ENCODE data around the gene KRTAP2-4. TPM values are rescaled to one million over a fixed set of nuclear protein-coding genes. Genes with fewer than 3 reads are reported as not detected.
"Not testable (repeated sequence)": the region's sequence is repeated elsewhere in the genome, so short reads cannot be mapped to it uniquely, and the experiment has no call there.

KRTAP2-4 gene
- total RNA-seq, 2 donors from 2014 or later, result not detected

DNA sequence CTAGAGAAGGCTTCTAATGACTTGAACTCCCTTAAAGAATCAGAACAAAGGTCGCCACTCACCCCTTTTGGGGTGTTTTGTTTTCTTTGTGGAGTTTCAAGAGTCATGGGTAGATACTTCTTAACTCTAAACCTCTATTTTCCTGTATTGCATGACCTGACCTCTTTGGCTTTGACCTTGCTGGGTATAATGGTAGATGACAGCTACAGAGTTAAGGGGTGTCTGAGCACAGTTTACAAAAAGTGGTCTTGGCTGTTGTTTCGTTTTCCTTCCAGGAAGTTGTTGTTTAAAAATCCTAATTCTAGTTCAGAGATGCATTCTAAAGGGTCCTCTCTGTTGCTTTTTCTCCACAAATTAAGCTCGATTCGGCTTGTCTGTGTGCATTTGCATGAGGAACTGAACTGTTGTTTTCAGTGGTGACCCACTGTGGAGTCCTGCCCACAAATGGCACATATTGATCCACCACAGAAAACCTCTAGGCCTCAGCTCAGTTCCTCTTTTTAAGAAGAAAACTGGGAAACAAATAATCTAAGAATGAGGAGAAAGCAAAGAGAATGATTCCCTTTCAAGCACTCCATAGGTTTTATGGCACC is 23.2 kb upstream of the KRTAP2-4 start:
- H3K4me3 Mint-ChIP-seq; H3K36me3 Mint-ChIP-seq; H3K9me3 Mint-ChIP-seq; H3K27ac Mint-ChIP-seq; ATAC-seq; H3K4me1 Mint-ChIP-seq (ENCODE audit: low read depth in 2 of 2); DNase-seq (ENCODE audit: low spot score): not testable (repeated sequence)
- peaks cover 13 to 25% of the 10 kb centered on the region in 2 donors for H3K27me3 Mint-ChIP-seq

DNA sequence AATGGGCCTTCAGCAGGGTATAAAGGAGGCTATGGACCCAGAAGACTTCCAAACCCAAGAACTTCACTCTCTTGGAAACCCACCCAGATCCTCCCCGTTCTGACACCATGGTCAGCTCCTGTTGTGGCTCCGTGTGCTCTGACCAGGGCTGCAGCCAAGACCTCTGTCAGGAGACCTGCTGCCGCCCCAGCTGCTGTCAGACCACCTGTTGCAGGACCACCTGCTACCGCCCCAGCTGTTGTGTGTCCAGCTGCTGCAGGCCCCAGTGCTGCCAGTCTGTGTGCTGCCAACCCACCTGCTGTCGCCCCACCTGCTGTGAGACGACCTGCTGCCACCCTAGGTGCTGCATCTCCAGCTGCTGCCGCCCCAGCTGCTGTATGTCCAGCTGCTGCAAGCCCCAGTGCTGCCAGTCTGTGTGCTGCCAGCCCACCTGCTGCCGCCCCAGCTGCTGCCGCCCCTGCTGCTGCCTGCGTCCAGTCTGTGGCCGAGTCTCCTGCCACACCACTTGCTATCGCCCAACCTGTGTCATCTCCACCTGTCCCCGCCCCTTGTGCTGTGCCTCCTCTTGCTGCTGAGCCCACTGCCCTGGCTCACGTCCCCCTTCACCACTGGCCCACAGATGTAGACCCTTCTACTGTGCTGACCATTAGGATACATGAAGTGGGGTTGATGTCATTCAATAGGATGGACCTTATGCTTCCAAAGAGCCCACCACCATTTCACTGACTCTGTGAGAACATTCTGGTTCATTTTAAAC is 18.6 kb upstream of the KRTAP2-4 start, which contains the start of gene KRTAP4-7:
KRTAP4-7 (plus strand) TSS at position 51 of the 757 bp plus-strand sequence; CDS start at position 108, 57 bp downstream.
- H3K36me3 Mint-ChIP-seq; ATAC-seq; H3K4me3 Mint-ChIP-seq; H3K27ac Mint-ChIP-seq; DNase-seq (ENCODE audit: low spot score); H3K4me1 Mint-ChIP-seq (ENCODE audit: low read depth in 2 of 2); H3K9me3 Mint-ChIP-seq: not testable (repeated sequence)
- peaks cover 17 to 28% of the 10 kb centered on the region in 2 donors for H3K27me3 Mint-ChIP-seq

DNA sequence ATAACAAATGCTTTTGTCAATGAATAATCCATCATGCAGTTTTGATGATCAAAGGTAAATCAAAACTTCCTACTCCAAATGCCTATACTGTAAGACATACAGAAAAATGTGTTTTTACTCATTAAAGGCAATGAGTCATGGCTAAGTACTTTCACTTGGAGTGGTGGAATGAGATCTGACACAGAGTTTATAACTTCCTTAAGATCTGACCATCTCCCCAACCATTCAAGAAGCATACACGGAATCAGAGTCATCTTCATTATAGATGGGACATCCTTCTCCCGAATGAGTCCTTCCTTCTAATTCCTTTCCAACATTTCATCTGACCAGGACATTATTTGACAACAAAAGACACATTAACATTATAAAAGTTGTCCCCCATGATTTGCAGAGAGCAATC is 17.7 kb upstream of the KRTAP2-4 start:
- peaks cover 11 to 22% of the 10 kb centered on the region in 2 donors for H3K27me3 Mint-ChIP-seq
- not testable (repeated sequence) for DNase-seq (ENCODE audit: low spot score); H3K9me3 Mint-ChIP-seq; H3K4me3 Mint-ChIP-seq; H3K27ac Mint-ChIP-seq; H3K36me3 Mint-ChIP-seq; ATAC-seq; H3K4me1 Mint-ChIP-seq (ENCODE audit: low read depth in 2 of 2)

DNA sequence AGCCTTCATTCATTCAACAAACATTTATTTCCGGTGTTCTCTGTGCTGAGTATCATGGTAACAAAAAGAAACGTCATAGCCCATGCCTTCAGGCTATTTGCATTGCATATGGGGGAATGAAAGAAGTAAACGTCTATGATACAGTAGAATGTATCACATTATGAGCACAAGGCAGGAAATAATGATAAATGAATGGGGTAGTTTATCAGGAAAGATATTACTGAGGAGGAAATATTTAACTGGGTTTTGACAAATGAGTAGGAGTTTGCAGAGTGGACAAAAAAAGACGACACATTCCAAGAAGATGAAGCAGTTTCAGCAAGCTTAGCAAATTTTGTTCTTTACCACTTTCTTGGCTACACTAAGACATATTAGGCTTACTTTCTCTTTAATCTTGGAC is 16.9 kb upstream of the KRTAP2-4 start:
- Mint-ChIP-seq H3K4me3 (no peak overlapping the region), H3K36me3 (no peaks in the 10 kb centered on the region), H3K27ac (no peak overlapping the region), H3K4me1 (ENCODE audit: low read depth in 2 of 2) (no peaks in the 10 kb centered on the region), H3K27me3 (peaks cover 16 to 21% of the 10 kb centered on the region in 2 donors), H3K9me3 (no peaks in the 10 kb centered on the region)
- DNase-seq (ENCODE audit: low spot score) (no peak), ATAC-seq (no peak)

DNA sequence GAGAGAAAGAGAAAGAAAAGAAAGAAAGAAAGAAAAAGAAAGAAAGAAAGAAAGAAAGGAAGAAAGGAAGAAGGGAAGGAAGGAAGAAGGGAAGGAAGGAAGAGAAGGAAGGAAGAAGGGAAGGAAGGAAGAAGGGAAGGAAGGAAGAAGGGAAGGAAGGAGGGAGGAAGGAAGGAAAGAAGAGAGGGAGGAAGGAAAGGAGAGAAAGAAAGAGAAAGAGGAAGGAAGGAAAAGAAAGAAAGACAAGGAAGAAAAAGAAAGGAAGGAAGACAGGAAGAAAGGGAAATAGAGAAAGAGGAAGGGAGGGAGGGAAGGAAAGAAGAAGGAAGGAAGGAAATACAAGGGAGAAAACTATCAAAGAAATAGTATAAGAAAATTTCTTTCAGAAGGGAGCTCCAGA is 11.1 kb upstream of the KRTAP2-4 start:
- H3K27ac Mint-ChIP-seq, result no peak overlapping the region
- no peak for DNase-seq (ENCODE audit: low spot score)
- H3K27me3 Mint-ChIP-seq, result peaks cover 30 to 38% of the 10 kb centered on the region in 2 donors
- H3K9me3 Mint-ChIP-seq, result no peaks in the 10 kb centered on the region
- no peaks in the 10 kb centered on the region for H3K36me3 Mint-ChIP-seq
- H3K4me3 Mint-ChIP-seq, result no peak overlapping the region
- no peaks in the 10 kb centered on the region for H3K4me1 Mint-ChIP-seq (ENCODE audit: low read depth in 2 of 2)
- no peak for ATAC-seq

DNA sequence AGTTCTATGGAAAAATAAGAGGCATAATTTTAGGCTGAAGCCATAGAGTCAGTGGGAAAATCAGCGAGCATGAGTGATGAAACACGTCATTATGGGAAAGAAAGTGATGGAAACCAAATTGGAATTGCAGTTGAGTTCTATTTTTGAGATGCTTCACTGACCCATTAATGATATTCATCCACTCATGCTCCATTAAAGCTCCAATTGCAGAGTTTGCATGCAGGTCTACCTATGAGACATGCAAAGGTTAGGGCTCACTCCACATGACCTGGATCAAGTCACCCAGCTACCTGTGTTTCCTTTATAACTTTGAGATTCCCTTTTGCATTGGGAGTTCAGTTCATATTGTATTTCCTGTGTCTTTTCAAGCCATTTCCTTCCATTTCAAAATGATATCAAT is 8.0 kb upstream of the KRTAP2-4 start:
- peaks cover 24 to 27% of the 10 kb centered on the region in 2 donors for H3K27me3 Mint-ChIP-seq
- no peaks in the 10 kb centered on the region for H3K4me1 Mint-ChIP-seq (ENCODE audit: low read depth in 2 of 2)

DNA sequence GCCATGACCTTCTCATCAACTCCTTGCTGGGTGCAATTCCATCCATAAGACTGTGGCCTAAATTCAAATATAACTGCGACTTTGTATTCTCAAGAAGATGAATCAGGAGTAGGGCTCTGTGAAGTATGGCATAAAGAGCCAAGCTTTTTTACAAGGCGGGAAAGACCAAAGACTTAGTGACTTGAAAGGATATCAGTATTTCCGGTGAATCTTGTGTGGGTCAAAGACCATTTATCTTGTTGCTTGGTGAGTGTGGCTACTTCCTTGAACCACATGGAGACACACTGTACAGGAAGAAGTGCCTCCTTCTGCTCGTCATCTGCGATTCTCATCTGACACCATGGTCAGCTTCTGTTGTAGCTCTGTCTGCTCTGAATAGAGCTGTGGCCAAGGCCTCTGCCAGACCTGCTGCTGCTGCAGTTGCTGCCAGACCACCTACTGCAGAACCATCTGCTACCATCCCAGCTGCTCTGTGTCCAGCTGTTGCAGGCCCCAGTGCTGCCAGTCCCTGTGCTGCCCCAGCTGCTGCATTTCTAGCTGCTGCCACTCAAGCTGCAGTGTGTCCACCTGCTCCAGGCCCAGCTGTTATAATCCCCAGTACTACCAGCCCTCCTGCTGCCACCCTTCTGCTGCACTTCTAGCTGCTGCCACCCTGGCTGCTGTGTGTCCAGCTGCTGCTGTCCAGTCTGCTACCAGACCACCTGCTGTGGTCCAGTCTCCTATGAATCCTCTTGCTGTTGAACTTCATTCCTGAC is 6.1 kb upstream of the KRTAP2-4 start:
- no peaks in the 10 kb centered on the region for H3K9me3 Mint-ChIP-seq
- H3K4me3 Mint-ChIP-seq, result no peak overlapping the region
- H3K4me1 Mint-ChIP-seq (ENCODE audit: low read depth in 2 of 2), result no peaks in the 10 kb centered on the region
- H3K27me3 Mint-ChIP-seq, result peaks cover 15 to 20% of the 10 kb centered on the region in 2 donors
- peak in 1 of 2 donors; percentile 45 for ATAC-seq
- H3K36me3 Mint-ChIP-seq, result no peaks in the 10 kb centered on the region
- DNase-seq (ENCODE audit: low spot score), result no peak
- H3K27ac Mint-ChIP-seq, result no peak overlapping the region

More for the DNA sequence above, 8.0 kb upstream of the KRTAP2-4 start:
- Mint-ChIP-seq H3K4me3 (no peak overlapping the region), H3K27ac (no peak overlapping the region), H3K9me3 (no peaks in the 10 kb centered on the region), H3K36me3 (no peaks in the 10 kb centered on the region)
- DNase-seq (ENCODE audit: low spot score) (no peak), ATAC-seq (no peak)

DNA sequence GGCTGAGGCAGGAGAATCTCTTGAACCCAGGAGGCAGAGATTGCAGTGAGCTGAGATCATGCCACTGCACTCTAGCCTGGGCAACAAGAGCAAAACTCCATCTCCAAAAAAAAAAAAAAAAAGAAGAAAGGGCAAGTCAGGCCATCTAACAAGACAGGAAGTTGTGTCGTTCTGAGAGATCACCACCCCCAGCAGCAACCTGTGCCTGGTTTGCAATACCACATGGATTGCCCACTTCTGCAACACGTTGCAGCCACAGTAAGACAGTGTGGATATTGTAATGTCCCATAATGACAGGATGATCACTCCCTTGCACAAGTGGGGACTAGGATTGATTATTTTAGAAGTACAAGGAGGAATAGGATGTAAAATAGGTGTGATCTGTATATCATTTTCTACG is 3.4 kb upstream of the KRTAP2-4 start:
- H3K27me3 Mint-ChIP-seq, result peaks cover 4 to 11% of the 10 kb centered on the region in 2 donors
- no peaks in the 10 kb centered on the region for H3K4me1 Mint-ChIP-seq (ENCODE audit: low read depth in 2 of 2)
- H3K9me3 Mint-ChIP-seq, result no peaks in the 10 kb centered on the region
- DNase-seq (ENCODE audit: low spot score) (no peak), ATAC-seq (no peak)
- no peak overlapping the region for H3K27ac Mint-ChIP-seq
- no peaks in the 10 kb centered on the region for H3K36me3 Mint-ChIP-seq
- no peak overlapping the region for H3K4me3 Mint-ChIP-seq

DNA sequence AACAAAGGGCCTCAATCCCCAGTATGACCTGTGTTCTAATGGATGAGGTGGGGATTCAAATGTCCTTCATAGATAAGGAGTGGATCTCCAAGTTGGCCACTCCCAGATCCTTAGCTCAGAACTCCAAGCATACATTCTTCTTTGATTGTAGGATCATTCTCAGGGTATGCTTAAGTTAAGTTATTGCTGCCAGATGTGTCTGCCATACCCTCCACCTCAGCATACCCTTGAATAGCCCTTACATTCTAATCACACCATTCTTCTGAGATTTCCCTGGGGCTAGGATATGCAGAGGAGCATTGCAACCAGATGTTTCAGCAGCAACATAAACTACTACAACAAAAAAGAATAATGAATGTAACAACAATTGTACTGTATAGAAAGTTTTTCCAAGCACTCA is 1.6 kb upstream of the KRTAP2-4 start:
- Mint-ChIP-seq H3K4me1 (ENCODE audit: low read depth in 2 of 2) (no peaks in the 10 kb centered on the region), H3K36me3 (no peaks in the 10 kb centered on the region), H3K4me3 (no peak overlapping the region), H3K27ac (no peak overlapping the region), H3K9me3 (no peaks in the 10 kb centered on the region), H3K27me3 (peaks cover 6 to 17% of the 10 kb centered on the region in 2 donors)
- DNase-seq (ENCODE audit: low spot score), result no peak
- no peak for ATAC-seq

DNA sequence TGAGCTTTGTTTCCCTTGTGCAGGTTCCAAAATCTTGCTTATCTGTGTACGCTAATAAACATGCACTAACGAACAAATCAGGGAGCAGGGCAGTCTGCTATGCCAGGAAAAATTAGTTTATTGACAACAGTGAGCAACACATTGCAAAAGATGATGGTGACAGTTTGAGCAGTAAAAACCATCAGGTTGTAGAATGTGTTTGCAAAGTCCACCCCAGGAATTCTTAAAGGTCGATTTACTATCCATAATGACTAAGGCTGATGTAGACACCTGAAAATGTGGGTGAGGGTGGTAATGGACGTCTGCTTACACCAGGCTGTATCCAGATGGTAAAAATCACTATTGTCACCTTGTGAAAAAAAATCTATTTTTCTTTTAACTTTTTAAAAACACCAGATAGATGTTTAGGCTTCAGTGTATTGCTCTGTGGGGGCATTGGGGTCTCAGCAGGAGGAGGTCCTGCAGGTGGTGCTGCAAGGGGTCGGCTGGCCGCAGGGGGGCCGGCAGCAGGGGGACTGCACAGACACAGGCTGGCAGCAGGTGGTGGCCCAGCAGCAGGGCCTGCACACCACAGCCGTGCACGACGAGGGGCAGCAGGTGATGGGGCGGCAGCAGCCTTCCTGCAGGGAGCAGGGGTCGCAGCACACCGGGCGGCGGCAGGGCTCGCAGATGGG is 526 bp downstream of the KRTAP2-4 start:
- not testable (repeated sequence) for H3K9me3 Mint-ChIP-seq; H3K4me1 Mint-ChIP-seq (ENCODE audit: low read depth in 2 of 2); H3K4me3 Mint-ChIP-seq; DNase-seq (ENCODE audit: low spot score); H3K36me3 Mint-ChIP-seq; H3K27ac Mint-ChIP-seq
- H3K27me3 Mint-ChIP-seq, result peaks cover 20 to 39% of the 10 kb centered on the region in 2 donors
- peak in 1 of 2 donors; percentile 7 for ATAC-seq

DNA sequence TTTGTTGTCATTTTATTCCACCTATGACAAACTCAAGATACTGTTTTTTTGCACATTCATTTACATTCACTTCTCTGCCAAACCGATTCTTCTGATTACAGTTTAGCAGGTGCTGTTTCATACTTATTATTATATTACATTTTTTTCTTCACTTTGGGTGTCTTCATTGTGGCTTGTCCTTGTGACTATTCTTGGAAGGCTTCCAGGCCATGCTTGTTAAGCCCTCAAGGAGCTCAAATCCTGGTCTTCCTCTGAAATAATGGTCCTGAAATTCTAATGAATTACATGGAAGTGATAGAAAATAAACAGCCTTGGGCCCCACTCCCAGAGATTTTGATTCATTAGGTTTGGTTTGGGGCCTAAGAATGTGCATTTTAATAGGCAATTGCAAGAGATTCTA is 1.4 kb downstream of the KRTAP2-4 start:
- Mint-ChIP-seq H3K27ac (no peak overlapping the region), H3K4me3 (no peak overlapping the region), H3K27me3 (peaks cover 23 to 43% of the 10 kb centered on the region in 2 donors), H3K4me1 (ENCODE audit: low read depth in 2 of 2) (no peaks in the 10 kb centered on the region), H3K36me3 (no peaks in the 10 kb centered on the region), H3K9me3 (no peaks in the 10 kb centered on the region)
- ATAC-seq (no peak), DNase-seq (ENCODE audit: low spot score) (no peak)

DNA sequence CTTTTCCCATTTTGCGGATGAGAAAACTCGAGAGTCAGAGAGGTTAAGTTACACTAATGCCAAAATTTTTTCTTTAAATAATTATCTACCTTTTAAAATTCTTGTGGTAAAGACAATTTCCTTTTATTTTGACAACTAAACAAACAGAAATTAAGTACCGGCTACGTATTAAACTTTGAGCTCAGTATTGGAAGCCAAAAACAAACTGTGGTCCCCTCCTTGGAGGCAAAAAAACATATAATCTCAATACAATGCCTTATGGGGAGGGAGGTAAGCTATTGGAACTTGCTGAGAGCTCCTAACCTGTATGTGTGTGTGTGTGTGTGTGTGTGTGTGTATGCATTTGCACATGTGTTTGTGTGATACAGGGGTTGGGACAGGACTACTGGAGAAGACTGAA is 2.2 kb downstream of the KRTAP2-4 start:
- Mint-ChIP-seq H3K9me3 (no peaks in the 10 kb centered on the region), H3K27me3 (peaks cover 26 to 48% of the 10 kb centered on the region in 2 donors), H3K4me1 (ENCODE audit: low read depth in 2 of 2) (no peaks in the 10 kb centered on the region), H3K4me3 (no peak overlapping the region), H3K27ac (no peak overlapping the region), H3K36me3 (no peaks in the 10 kb centered on the region)
- ATAC-seq (no peak), DNase-seq (ENCODE audit: low spot score) (no peak)

DNA sequence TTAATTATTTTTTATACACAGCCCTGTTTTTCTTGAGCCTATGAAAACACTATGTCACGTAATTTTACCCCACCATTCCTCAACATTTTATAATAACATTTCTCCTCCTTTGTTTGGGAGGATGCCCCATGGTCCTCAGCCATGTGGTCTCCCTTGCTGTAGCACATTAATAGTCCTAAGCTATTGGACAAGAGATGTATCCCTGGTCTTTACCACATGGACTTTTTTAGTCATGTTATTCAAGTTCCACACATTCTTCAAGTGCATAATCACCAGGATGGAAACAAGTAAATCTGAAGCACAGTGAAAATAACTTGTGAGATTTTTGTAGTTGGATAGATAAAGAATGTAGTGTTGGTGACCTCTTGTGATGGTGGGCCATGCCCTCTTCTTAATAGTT is 3.7 kb downstream of the KRTAP2-4 start:
- H3K4me3 Mint-ChIP-seq, result no peak overlapping the region
- ATAC-seq (no peak), DNase-seq (ENCODE audit: low spot score) (no peak)
- peaks cover 4% of the 10 kb centered on the region for H3K36me3 Mint-ChIP-seq
- H3K4me1 Mint-ChIP-seq (ENCODE audit: low read depth in 2 of 2), result no peaks in the 10 kb centered on the region
- H3K27ac Mint-ChIP-seq, result no peak overlapping the region
- H3K27me3 Mint-ChIP-seq, result peaks cover 34 to 57% of the 10 kb centered on the region in 2 donors
- H3K9me3 Mint-ChIP-seq, result no peaks in the 10 kb centered on the region
